Astrocyte (in vitro differentiated cells and primary cell): ENCODE results near the gene CCDC191. TPM values are rescaled to one million over a fixed set of nuclear protein-coding genes. Genes with fewer than 3 reads are reported as not detected.

Experiments used
- DNase-seq: peaks from one replicate; pipeline ENCODE4 v3.0.0-alpha.2; 2010; ENCODE audit warnings: low read depth
- FAIRE-seq: peaks from 2 replicates; lab custom pipeline; 2011; peaks lifted over from hg19 to GRCh38; lab: Jason Lieb, UNC
- H2AFZ ChIP-seq: 2 replicates; pipeline ENCODE4 v1.6.0; 2012; ENCODE audit warnings: low read depth, low read length, inconsistent platforms
- H3K27ac ChIP-seq: 2 replicates; pipeline ENCODE4 v1.5.1; 2011; ENCODE audit warnings: low read depth, low read length, inconsistent platforms
- H3K27me3 ChIP-seq: 2 replicates; pipeline ENCODE4 v1.6.0; 2011; ENCODE audit warnings: low read length, inconsistent platforms; ENCODE audit not compliant: insufficient read depth
- H3K36me3 ChIP-seq: 2 replicates; pipeline ENCODE4 v1.5.1; 2011; ENCODE audit warnings: low read length, inconsistent platforms; ENCODE audit not compliant: insufficient read depth
- H3K4me1 ChIP-seq: 2 replicates; pipeline ENCODE4 v1.5.1; 2011; ENCODE audit warnings: low read length, inconsistent platforms; ENCODE audit not compliant: insufficient read depth
- H3K4me2 ChIP-seq: 2 replicates; pipeline ENCODE4 v1.6.0; 2012; ENCODE audit warnings: low read length, inconsistent platforms
- H3K4me3 ChIP-seq: 2 replicates; pipeline ENCODE4 v1.5.1; 2011; ENCODE audit warnings: low read depth, mild to moderate bottlenecking, low read length, inconsistent platforms; ENCODE audit not compliant: insufficient read depth
- H3K79me2 ChIP-seq: 2 replicates; pipeline ENCODE4 v1.6.0; 2012; ENCODE audit warnings: mild to moderate bottlenecking, low read length, inconsistent platforms; ENCODE audit not compliant: insufficient read depth
- H3K9ac ChIP-seq: 2 replicates; pipeline ENCODE4 v1.6.0; 2012; ENCODE audit warnings: mild to moderate bottlenecking, low read length, inconsistent platforms
- H3K9me3 ChIP-seq: 2 replicates; pipeline ENCODE4 v1.5.1; 2012; ENCODE audit warnings: low read depth, mild to moderate bottlenecking, low read length, inconsistent platforms; ENCODE audit not compliant: insufficient read depth
- H4K20me1 ChIP-seq: 2 replicates; pipeline ENCODE4 v1.6.0; 2012; ENCODE audit warnings: low read length, inconsistent platforms; ENCODE audit not compliant: insufficient read depth
- H3K27ac Mint-ChIP-seq: one replicate; pipeline ENCODE4 v1.8.0; 2021; ENCODE audit warnings: mild to moderate bottlenecking, mixed read lengths; ENCODE audit not compliant: unreplicated experiment
- H3K27me3 Mint-ChIP-seq: one replicate; pipeline ENCODE4 v1.8.0; 2021; ENCODE audit warnings: low read depth, mixed read lengths; ENCODE audit not compliant: unreplicated experiment
- H3K36me3 Mint-ChIP-seq: one replicate; pipeline ENCODE4 v1.8.0; 2021; ENCODE audit warnings: low read depth, mixed read lengths; ENCODE audit not compliant: unreplicated experiment
- H3K4me1 Mint-ChIP-seq: one replicate; pipeline ENCODE4 v1.8.0; 2021; ENCODE audit warnings: low read depth, mixed read lengths; ENCODE audit not compliant: unreplicated experiment
- H3K4me3 Mint-ChIP-seq: one replicate; pipeline ENCODE4 v1.8.0; 2021; ENCODE audit warnings: mild to moderate bottlenecking, moderate library complexity, mixed read lengths; ENCODE audit not compliant: unreplicated experiment
- H3K9me3 Mint-ChIP-seq: one replicate; pipeline ENCODE4 v1.8.0; 2021; ENCODE audit warnings: mild to moderate bottlenecking, mixed read lengths; ENCODE audit not compliant: unreplicated experiment
- EZH2 ChIP-seq: IDR thresholded peaks from 2 replicates; pipeline ENCODE4 v1.6.1; 2012; ENCODE audit warnings: mild to moderate bottlenecking, low read length, inconsistent platforms; ENCODE audit not compliant: insufficient read depth
- total RNA-seq: library from RNA; stranded (reverse); gene quantifications from 2 replicates; pipeline ENCODE4 v1.2.1, GENCODE V29; 2021
- TF ChIP-seq, protein P1 (sequence below): IDR thresholded peaks from 2 replicates; pipeline ENCODE4 v1.5.1; 2011; ENCODE audit warnings: low read depth, mild to moderate bottlenecking, inconsistent platforms, low read length, moderate library complexity; ENCODE audit not compliant: insufficient read depth

The CCDC191 gene
- total RNA-seq, 1 donor from 2014 or later: 2.5 TPM

DNA sequence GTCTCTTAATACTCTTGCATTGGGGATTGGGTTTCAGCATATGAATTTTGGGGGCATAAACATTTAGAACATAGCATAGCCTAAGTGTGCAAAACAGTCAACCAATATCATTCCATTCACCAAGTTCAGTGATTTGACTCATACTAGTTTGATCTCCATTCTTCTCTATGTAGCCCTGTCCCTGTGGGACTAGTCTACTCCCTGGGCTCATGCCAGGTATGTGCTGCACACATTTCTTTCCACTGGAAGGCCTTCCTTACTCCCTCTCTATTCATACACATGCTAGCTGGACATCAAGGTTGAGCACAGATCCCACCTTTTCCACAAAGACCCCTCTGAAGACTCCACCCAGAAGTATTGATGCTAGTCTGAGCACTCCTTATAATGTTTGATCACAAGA is 103.4 kb downstream of the CCDC191 start:
- Mint-ChIP-seq H3K4me3 (no peak overlapping the region), H3K9me3 (peaks cover 4% of the 10 kb centered on the region), H3K36me3 (peaks cover 2% of the 10 kb centered on the region), H3K27me3 (peaks cover 55% of the 10 kb centered on the region), H3K4me1 (peaks cover 6% of the 10 kb centered on the region), H3K27ac (no peak overlapping the region)
- Histone ChIP-seq H3K4me3 (no peak overlapping the region), H2AFZ (no peak overlapping the region), H3K9ac (no peak overlapping the region), H3K36me3 (no peaks in the 10 kb centered on the region), H4K20me1 (no peaks in the 10 kb centered on the region), H3K27me3 (peaks cover 28% of the 10 kb centered on the region), H3K27ac (no peak overlapping the region), H3K9me3 (no peaks in the 10 kb centered on the region), H3K4me2 (no peak overlapping the region), H3K4me1 (peaks cover 10% of the 10 kb centered on the region), H3K79me2 (no peaks in the 10 kb centered on the region)
- DNase-seq (no peak), FAIRE-seq (no peak)
- TF ChIP-seq EZH2: no peak
- TF ChIP-seq, protein P1, sequence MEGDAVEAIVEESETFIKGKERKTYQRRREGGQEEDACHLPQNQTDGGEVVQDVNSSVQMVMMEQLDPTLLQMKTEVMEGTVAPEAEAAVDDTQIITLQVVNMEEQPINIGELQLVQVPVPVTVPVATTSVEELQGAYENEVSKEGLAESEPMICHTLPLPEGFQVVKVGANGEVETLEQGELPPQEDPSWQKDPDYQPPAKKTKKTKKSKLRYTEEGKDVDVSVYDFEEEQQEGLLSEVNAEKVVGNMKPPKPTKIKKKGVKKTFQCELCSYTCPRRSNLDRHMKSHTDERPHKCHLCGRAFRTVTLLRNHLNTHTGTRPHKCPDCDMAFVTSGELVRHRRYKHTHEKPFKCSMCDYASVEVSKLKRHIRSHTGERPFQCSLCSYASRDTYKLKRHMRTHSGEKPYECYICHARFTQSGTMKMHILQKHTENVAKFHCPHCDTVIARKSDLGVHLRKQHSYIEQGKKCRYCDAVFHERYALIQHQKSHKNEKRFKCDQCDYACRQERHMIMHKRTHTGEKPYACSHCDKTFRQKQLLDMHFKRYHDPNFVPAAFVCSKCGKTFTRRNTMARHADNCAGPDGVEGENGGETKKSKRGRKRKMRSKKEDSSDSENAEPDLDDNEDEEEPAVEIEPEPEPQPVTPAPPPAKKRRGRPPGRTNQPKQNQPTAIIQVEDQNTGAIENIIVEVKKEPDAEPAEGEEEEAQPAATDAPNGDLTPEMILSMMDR: no peak

DNA sequence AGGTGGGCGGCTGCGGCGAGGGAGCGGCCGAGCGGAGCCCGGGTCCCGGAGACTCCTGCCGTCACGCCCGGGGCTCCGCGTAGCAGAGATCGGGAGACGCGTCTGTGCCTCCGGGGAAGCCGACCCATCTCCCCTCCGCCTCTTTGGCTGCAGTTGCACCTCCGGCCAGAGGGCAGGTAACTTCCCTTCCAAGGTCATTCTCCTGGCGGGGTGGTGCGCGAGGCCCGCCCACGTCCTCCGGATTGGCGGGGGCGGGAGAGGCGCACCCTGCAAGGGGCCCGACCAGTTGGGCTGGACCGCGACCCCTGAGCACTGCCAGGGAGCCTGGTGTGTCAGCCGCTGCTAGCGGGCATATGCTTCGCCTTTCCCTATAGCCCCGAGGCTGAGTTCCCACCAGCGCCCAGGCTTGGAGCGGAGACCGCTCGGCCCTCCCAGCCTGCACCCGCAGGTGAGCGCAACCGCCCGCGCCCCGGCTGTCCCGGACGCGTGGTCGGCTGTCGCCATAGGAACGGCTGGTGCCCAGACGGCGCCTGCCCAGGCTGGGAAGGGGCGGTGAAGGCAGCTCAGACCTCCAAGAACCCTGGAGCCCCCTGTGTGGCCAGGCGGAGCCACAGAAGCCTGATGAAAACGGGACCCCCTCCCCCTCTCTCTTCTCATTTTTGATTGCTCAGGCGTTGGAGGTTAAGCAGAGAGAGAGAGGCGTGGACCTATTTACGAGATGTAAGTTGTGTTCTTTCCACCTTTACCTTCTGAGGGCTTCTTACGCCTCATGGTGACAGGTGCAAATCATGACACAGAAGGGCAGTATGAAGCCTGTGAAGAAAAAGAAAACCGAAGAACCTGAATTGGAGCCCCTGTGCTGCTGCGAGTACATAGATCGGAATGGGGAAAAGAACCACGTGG is 108.1 kb downstream of the CCDC191 start:
- peaks cover 8% of the 10 kb centered on the region for H3K4me1 ChIP-seq
- Mint-ChIP-seq H3K9me3 (peaks cover 4% of the 10 kb centered on the region), H3K36me3 (peaks cover 2% of the 10 kb centered on the region), H3K4me1 (no peaks in the 10 kb centered on the region), H3K27me3 (peaks cover 43% of the 10 kb centered on the region), H3K4me3 (peak overlapping the region; percentile 77), H3K27ac (no peak overlapping the region)
- DNase-seq (no peak), FAIRE-seq (no peak)
- TF ChIP-seq EZH2: peak; percentile 81
- TF ChIP-seq, protein P1: no peak
- peak overlapping the region; percentile 89 for H3K4me3 ChIP-seq
- no peak overlapping the region for H3K27ac ChIP-seq
- no peaks in the 10 kb centered on the region for H3K36me3 ChIP-seq
- peaks cover 28% of the 10 kb centered on the region for H3K27me3 ChIP-seq
- H4K20me1 ChIP-seq: no peaks in the 10 kb centered on the region
- no peaks in the 10 kb centered on the region for H3K79me2 ChIP-seq
- peak overlapping the region; percentile 96 for H3K4me2 ChIP-seq
- peak overlapping the region; percentile 89 for H2AFZ ChIP-seq
- H3K9me3 ChIP-seq: no peaks in the 10 kb centered on the region
- peak overlapping the region; percentile 50 for H3K9ac ChIP-seq
